ENCODE data around the gene SLC2A9.

SLC2A9 gene

GRCh38 chr4:10020871-10021652 lies at the start of gene SLC2A9:
Gene SLC2A9, minus strand, starts transcription at chr4:10021497. Its CDS starts 68 bp downstream, at chr4:10021429.
- DNase-seq, result peak; percentile 34 to 46

- no peak for DNase-seq
Measured at GRCh38 chr4:10069075-10069642, 47.9 kb upstream of the SLC2A9 start.

GRCh38 chr4:10066670-10067651 lies 45.7 kb upstream of the SLC2A9 start:
- DNase-seq, result no peak

GRCh38 chr4:10066206-10066605 lies 44.9 kb upstream of the SLC2A9 start:
- no peak for DNase-seq

GRCh38 chr4:10063544-10064300 lies 42.4 kb upstream of the SLC2A9 start:
- peak; percentile 52 to 56 for DNase-seq

GRCh38 chr4:10061650-10062415 lies 40.5 kb upstream of the SLC2A9 start:
- DNase-seq, result no peak

- DNase-seq, result no peak
Measured at GRCh38 chr4:10058371-10058770, 37.1 kb upstream of the SLC2A9 start.

GRCh38 chr4:10057023-10057395 lies 35.7 kb upstream of the SLC2A9 start:
- DNase-seq, result no peak

GRCh38 chr4:10056334-10057022 lies 35.2 kb upstream of the SLC2A9 start:
- no peak for DNase-seq

- no peak for DNase-seq
Measured at GRCh38 chr4:10055871-10056270, 34.6 kb upstream of the SLC2A9 start.

GRCh38 chr4:10054571-10055041 lies 33.3 kb upstream of the SLC2A9 start:
- DNase-seq, result no peak

- DNase-seq, result no peak
Measured at GRCh38 chr4:10053635-10054453, 32.5 kb upstream of the SLC2A9 start.

- no peak for DNase-seq
Measured at GRCh38 chr4:10051517-10052135, 30.3 kb upstream of the SLC2A9 start.

GRCh38 chr4:10050721-10051120 lies 29.4 kb upstream of the SLC2A9 start:
- no peak for DNase-seq

- DNase-seq, result no peak
Measured at GRCh38 chr4:10050261-10050661, 29.0 kb upstream of the SLC2A9 start.

GRCh38 chr4:10048941-10049697 lies 27.8 kb upstream of the SLC2A9 start:
- DNase-seq, result no peak

GRCh38 chr4:10047967-10048366 lies 26.7 kb upstream of the SLC2A9 start:
- no peak for DNase-seq

- no peak for DNase-seq
Measured at GRCh38 chr4:10046471-10046870, 25.2 kb upstream of the SLC2A9 start.

GRCh38 chr4:10045481-10045880 lies 24.2 kb upstream of the SLC2A9 start:
- no peak for DNase-seq

Measured in AML-193 (cell line).